ENCODE results near the gene RNH1. TPM values are rescaled to one million over a fixed set of nuclear protein-coding genes. Genes with fewer than 3 reads are reported as not detected.

The RNH1 gene
- total RNA-seq, 2 donors from 2014 or later: 185 to 248 TPM

- Histone ChIP-seq H3K9me3 (no peaks in the 10 kb centered on the region), H3K27ac (peak overlapping the region; percentile 100), H3K4me3 (no peak overlapping the region), H3K27me3 (no peaks in the 10 kb centered on the region), H3K36me3 (peaks cover 84% of the 10 kb centered on the region), H3K4me1 (peaks cover 0 to 39% of the 10 kb centered on the region in 2 donors)
- no peak for TF ChIP-seq CTCF (IDR thresholded peaks at IDR 0.05)
- DNase-seq (ENCODE audit: low spot score): no peak
These were observed 8.5 kb downstream of the RNH1 start for GRCh38 chr11:498297-499181.

- Histone ChIP-seq H3K27me3 (no peaks in the 10 kb centered on the region), H3K36me3 (peaks cover 85% of the 10 kb centered on the region), H3K4me3 (no peak overlapping the region), H3K9me3 (no peaks in the 10 kb centered on the region), H3K27ac (peak overlapping the region; percentile 100), H3K4me1 (peaks cover 0 to 31% of the 10 kb centered on the region in 2 donors)
- DNase-seq (ENCODE audit: low spot score): no peak
- no peak for TF ChIP-seq CTCF (IDR thresholded peaks at IDR 0.05)
These were observed 9.3 kb downstream of the RNH1 start for GRCh38 chr11:497565-498296.

- H3K9me3 ChIP-seq: no peaks in the 10 kb centered on the region
- H3K4me3 ChIP-seq: no peak overlapping the region
- TF ChIP-seq CTCF (IDR thresholded peaks at IDR 0.05): no peak
- DNase-seq (ENCODE audit: low spot score): no peak
- H3K27ac ChIP-seq: no peak overlapping the region
- peaks cover 85% of the 10 kb centered on the region for H3K36me3 ChIP-seq
- peaks cover 0 to 24% of the 10 kb centered on the region in 2 donors for H3K4me1 ChIP-seq
- H3K27me3 ChIP-seq: no peaks in the 10 kb centered on the region
These were observed 10.0 kb downstream of the RNH1 start for GRCh38 chr11:496834-497564.

GRCh38 chr11:495537-495931 lies 11.5 kb downstream of the RNH1 start:
- Histone ChIP-seq H3K27me3 (no peaks in the 10 kb centered on the region), H3K4me3 (no peak overlapping the region), H3K27ac (no peak overlapping the region), H3K36me3 (peaks cover 79% of the 10 kb centered on the region), H3K4me1 (peaks cover 0 to 14% of the 10 kb centered on the region in 2 donors), H3K9me3 (no peaks in the 10 kb centered on the region)
- DNase-seq (ENCODE audit: low spot score): no peak
- no peak for TF ChIP-seq CTCF (IDR thresholded peaks at IDR 0.05)

GRCh38 chr11:494761-495536 lies 12.1 kb downstream of the RNH1 start:
- no peaks in the 10 kb centered on the region for H3K27me3 ChIP-seq
- no peak for DNase-seq (ENCODE audit: low spot score)
- no peak overlapping the region for H3K4me3 ChIP-seq
- H3K36me3 ChIP-seq: peaks cover 79% of the 10 kb centered on the region
- no peak overlapping the region for H3K27ac ChIP-seq
- H3K4me1 ChIP-seq: peaks cover 0 to 9% of the 10 kb centered on the region in 2 donors
- TF ChIP-seq CTCF (IDR thresholded peaks at IDR 0.05): no peak
- no peaks in the 10 kb centered on the region for H3K9me3 ChIP-seq

Data from right atrium auricular region (tissue), 2 donors.